ENCODE data around the gene SPATS2.
"Not testable (repeated sequence)": the region's sequence is repeated elsewhere in the genome, so short reads cannot be mapped to it uniquely, and the experiment has no call there.

SPATS2 gene

GRCh38 chr12:49348781-49349180 lies 18.5 kb upstream of the SPATS2 start:
- no peak for DNase-seq

- DNase-seq = no peak
These were observed 18.0 kb upstream of the SPATS2 start for GRCh38 chr12:49349266-49349665.

- no peak for DNase-seq
These were observed 14.9 kb upstream of the SPATS2 start for GRCh38 chr12:49352351-49352750.

- no peak for DNase-seq
These were observed 11.3 kb upstream of the SPATS2 start for GRCh38 chr12:49355913-49356312.

- no peak for DNase-seq
These were observed 10.1 kb upstream of the SPATS2 start for GRCh38 chr12:49357103-49357678.

- DNase-seq = peak in 20 of 56 donors; percentile 9 to 70 (median 23)
These were observed 8.7 kb upstream of the SPATS2 start for GRCh38 chr12:49358483-49359141.

GRCh38 chr12:49359671-49360070 lies 7.6 kb upstream of the SPATS2 start:
- DNase-seq = no peak

GRCh38 chr12:49362077-49362476 lies 5.2 kb upstream of the SPATS2 start:
- no peak for DNase-seq

- no peak for DNase-seq
These were observed 2.3 kb upstream of the SPATS2 start for GRCh38 chr12:49364989-49365388.

GRCh38 chr12:49365542-49365941 lies 1.7 kb upstream of the SPATS2 start:
- DNase-seq = no peak

GRCh38 chr12:49366096-49366651 lies 1.1 kb upstream of the SPATS2 start:
- no peak for DNase-seq

GRCh38 chr12:49366652-49367380 lies 446 bp upstream of the SPATS2 start:
- DNase-seq = peak in 54 of 56 donors; percentile 27 to 88 (median 74)

- DNase-seq = no peak
These were observed 958 bp downstream of the SPATS2 start for GRCh38 chr12:49368240-49368600.

GRCh38 chr12:49369411-49370145 lies 2.3 kb downstream of the SPATS2 start:
- no peak for DNase-seq

- DNase-seq = no peak
These were observed 3.3 kb downstream of the SPATS2 start for GRCh38 chr12:49370539-49370938.

GRCh38 chr12:49375406-49375805 lies 8.1 kb downstream of the SPATS2 start:
- no peak for DNase-seq

- no peak for DNase-seq
These were observed 10.1 kb downstream of the SPATS2 start for GRCh38 chr12:49377386-49377785.

- not testable (repeated sequence) for DNase-seq
These were observed 12.9 kb downstream of the SPATS2 start for GRCh38 chr12:49380184-49380583.

GRCh38 chr12:49388682-49389386 lies 21.6 kb downstream of the SPATS2 start:
- DNase-seq = peak in 1 of 56 donors; percentile 12

- no peak for DNase-seq
These were observed 22.1 kb downstream of the SPATS2 start for GRCh38 chr12:49389387-49389703.

GRCh38 chr12:49397000-49397399 lies 29.7 kb downstream of the SPATS2 start:
- no peak for DNase-seq

All from amygdala (tissue), 56 donors.